GM19468 (cell line): ENCODE data around the gene TRAPPC13.
"Not testable (repeated sequence)": the region's sequence is repeated elsewhere in the genome, so short reads cannot be mapped to it uniquely, and the experiment has no call there.

Experiments used
- ATAC-seq: cut with Tn5 transposase; IDR thresholded peaks from one replicate; pipeline ENCODE4 v1.9.1; 2021; ENCODE audit warnings: mild to moderate bottlenecking, moderate library complexity, moderate number of reproducible peaks; ENCODE audit not compliant: unreplicated experiment; ENCODE audit errors: extremely low read depth

TRAPPC13 gene

GRCh38 chr5:65624571-65625555 lies at the start of gene TRAPPC13, which contains the start of gene SHLD3:
Gene TRAPPC13 (plus strand): TSS chr5:65625027. CDS start chr5:65625061, 34 bp downstream.
Gene SHLD3 (plus strand): TSS chr5:65625027. CDS start chr5:65629588, 4,561 bp downstream.
- ATAC-seq = peak; percentile 29

- no peak for ATAC-seq
These were observed 47.7 kb upstream of the TRAPPC13 start for GRCh38 chr5:65577141-65577540.

GRCh38 chr5:65588694-65589093 lies 36.1 kb upstream of the TRAPPC13 start:
- ATAC-seq = no peak

GRCh38 chr5:65601761-65602160 lies 23.1 kb upstream of the TRAPPC13 start:
- ATAC-seq = not testable (repeated sequence)

GRCh38 chr5:65611524-65611923 lies 13.3 kb upstream of the TRAPPC13 start:
- ATAC-seq = no peak

- ATAC-seq = no peak
These were observed 12.4 kb upstream of the TRAPPC13 start for GRCh38 chr5:65612298-65612907.

- ATAC-seq = no peak
These were observed 4.8 kb upstream of the TRAPPC13 start for GRCh38 chr5:65620021-65620420.

- ATAC-seq = not testable (repeated sequence)
These were observed 2.9 kb upstream of the TRAPPC13 start for GRCh38 chr5:65621961-65622360.

GRCh38 chr5:65623482-65623881 lies 1.3 kb upstream of the TRAPPC13 start:
- ATAC-seq = no peak

- ATAC-seq = peak; percentile 86
These were observed 729 bp upstream of the TRAPPC13 start, which contains the start of gene TRIM23 for GRCh38 chr5:65624025-65624570. Gene TRIM23 (minus strand): TSS chr5:65624333. CDS start chr5:65624274, 59 bp downstream.

GRCh38 chr5:65625743-65626142 lies 916 bp downstream of the TRAPPC13 start:
- no peak for ATAC-seq

GRCh38 chr5:65630981-65631380 lies 6.2 kb downstream of the TRAPPC13 start:
- ATAC-seq = no peak

GRCh38 chr5:65640240-65640639 lies 15.4 kb downstream of the TRAPPC13 start:
- ATAC-seq = no peak

- no peak for ATAC-seq
These were observed 22.1 kb downstream of the TRAPPC13 start for GRCh38 chr5:65646938-65647337.

- no peak for ATAC-seq
These were observed 23.1 kb downstream of the TRAPPC13 start for GRCh38 chr5:65647941-65648340.

GRCh38 chr5:65651144-65651543 lies 26.3 kb downstream of the TRAPPC13 start:
- ATAC-seq = no peak

GRCh38 chr5:65654713-65655112 lies 29.9 kb downstream of the TRAPPC13 start:
- no peak for ATAC-seq

GRCh38 chr5:65663804-65664521 lies 39.1 kb downstream of the TRAPPC13 start:
- no peak for ATAC-seq

- no peak for ATAC-seq
These were observed 43.9 kb downstream of the TRAPPC13 start for GRCh38 chr5:65668696-65669095.

- ATAC-seq = no peak
These were observed 48.0 kb downstream of the TRAPPC13 start for GRCh38 chr5:65672796-65673195.
